IMR-90 (cell line): ENCODE measurements around the gene EPO. TPM values are rescaled to one million over a fixed set of nuclear protein-coding genes. Genes with fewer than 3 reads are reported as not detected.
A peak's percentile ranks its signal among the peaks of the same experiment; 100 is the strongest.

Experiments used
- ATAC-seq: fragments of 200-7000 bp; cut with Tn5 transposase; 2 replicates; pipeline ENCODE4 v1.9.1; 2020; ENCODE audit warnings: low read depth, mild to moderate bottlenecking, moderate library complexity
- BruUV-seq: library from RNA; stranded (reverse); fragments of 400-500 nt; replicated peaks from 2 replicates; lab custom pipeline; 2021; lab: Mats Ljungman, UMichigan
- CTCF ChIA-PET: fragments of 300-600 bp; formaldehyde crosslinking; extraction: SDS; loops from one replicate; lab custom pipeline; 2021; ENCODE audit warnings: antibody characterized with exemption; lab: Yijun Ruan, JAX
- POLR2A ChIA-PET: fragments of 300-600 bp; sonication (Branson Sonifier 250); formaldehyde crosslinking; loops from one replicate; lab custom pipeline; 2022; ENCODE audit warnings: antibody characterized with exemption; ENCODE audit not compliant: unreplicated experiment; lab: Charles Lee
- DNase-seq: peaks from one replicate; pipeline ENCODE4 v3.0.0; 2013
- H2AFZ ChIP-seq: replicated peaks from 2 replicates; pipeline ENCODE3; 2013; ENCODE audit warnings: low read length, mild to moderate bottlenecking; ENCODE audit not compliant: poor library complexity
- H2AK5ac ChIP-seq: 2 replicates; pipeline ENCODE4 v1.6.1; 2013; ENCODE audit warnings: low read depth, low read length, inconsistent platforms
- H2AK9ac ChIP-seq: replicated peaks from 2 replicates; pipeline ENCODE3; 2013; ENCODE audit warnings: mild to moderate bottlenecking, low read depth, low read length, moderate library complexity; ENCODE audit not compliant: poor library complexity
- H2BK120ac ChIP-seq: 2 replicates; pipeline ENCODE4 v1.6.1; 2013; ENCODE audit warnings: low read depth, low read length, inconsistent platforms
- H2BK15ac ChIP-seq: 3 replicates; pipeline ENCODE4 v1.6.1; 2013; ENCODE audit warnings: low read depth, low read length, inconsistent platforms
- H2BK20ac ChIP-seq: 2 replicates; pipeline ENCODE4 v1.6.1; 2013; ENCODE audit warnings: low read depth, mild to moderate bottlenecking, inconsistent platforms, low read length, moderate library complexity
- H2BK5ac ChIP-seq: 2 replicates; pipeline ENCODE4 v1.6.1; 2013; ENCODE audit warnings: mild to moderate bottlenecking, low read depth, low read length, inconsistent platforms; ENCODE audit not compliant: poor library complexity, severe bottlenecking
- H3K14ac ChIP-seq: replicated peaks from 2 replicates; pipeline ENCODE4 v1.6.1; 2013; ENCODE audit warnings: low read depth, low read length, inconsistent platforms
- H3K18ac ChIP-seq: 2 replicates; pipeline ENCODE4 v1.6.1; 2013; ENCODE audit warnings: low read depth, low read length, control low read depth
- H3K23ac ChIP-seq: 2 replicates; pipeline ENCODE4 v1.6.1; 2013; ENCODE audit warnings: low read depth, low read length, inconsistent platforms
- H3K27ac ChIP-seq: 2 replicates; pipeline ENCODE4 v1.5.1; 2013; ENCODE audit warnings: mild to moderate bottlenecking, control low read depth, low read length; ENCODE audit not compliant: insufficient read depth
- H3K27me3 ChIP-seq: 2 replicates; pipeline ENCODE4 v1.6.1; 2013; ENCODE audit warnings: low read length; ENCODE audit not compliant: control insufficient read depth, insufficient read depth
- H3K36me3 ChIP-seq: 2 replicates; pipeline ENCODE4 v1.6.1; 2013; ENCODE audit warnings: low read length, mixed read lengths; ENCODE audit not compliant: control insufficient read depth, insufficient read depth
- H3K4ac ChIP-seq: 2 replicates; pipeline ENCODE4 v1.6.1; 2013; ENCODE audit warnings: low read depth, low read length, inconsistent platforms
- H3K4me1 ChIP-seq: 2 replicates; pipeline ENCODE4 v1.6.1; 2013; ENCODE audit warnings: low read length, mixed read lengths; ENCODE audit not compliant: control insufficient read depth, insufficient read depth
- H3K4me2 ChIP-seq: 2 replicates; pipeline ENCODE4 v1.6.1; 2013; ENCODE audit warnings: low read depth, mild to moderate bottlenecking, control low read depth, low read length, moderate library complexity
- H3K4me3 ChIP-seq: 2 replicates; pipeline ENCODE4 v1.5.1; 2013; ENCODE audit warnings: low read depth, mild to moderate bottlenecking, control low read depth, low read length, moderate library complexity; ENCODE audit not compliant: insufficient read depth
- H3K56ac ChIP-seq: 2 replicates; pipeline ENCODE4 v1.6.1; 2013; ENCODE audit warnings: low read length, inconsistent platforms; ENCODE audit not compliant: insufficient read depth; ENCODE audit errors: extremely low read depth
- H3K79me1 ChIP-seq, 2 experiments: 2 replicates each; pipeline ENCODE4 v1.6.1; 2013; ENCODE audit warnings: low read length in 2 of 2, inconsistent platforms in 1 of 2, low read depth in 1 of 2
- H3K9ac ChIP-seq: 2 replicates; pipeline ENCODE4 v1.6.1; 2013; ENCODE audit warnings: low read depth, low read length, control low read depth
- H3K9me1 ChIP-seq: 2 replicates; pipeline ENCODE4 v1.6.1; 2013; ENCODE audit warnings: low read length, inconsistent platforms; ENCODE audit not compliant: insufficient read depth
- H3K9me3 ChIP-seq: 2 replicates; pipeline ENCODE4 v1.6.1; 2013; ENCODE audit warnings: low read length; ENCODE audit not compliant: control insufficient read depth, insufficient read depth
- H4K20me1 ChIP-seq: 2 replicates; pipeline ENCODE4 v1.6.1; 2013; ENCODE audit warnings: low read length, inconsistent platforms; ENCODE audit not compliant: insufficient read depth
- H4K5ac ChIP-seq: 2 replicates; pipeline ENCODE4 v1.6.1; 2013; ENCODE audit warnings: mild to moderate bottlenecking, low read depth, low read length, control low read depth
- H4K8ac ChIP-seq, 2 experiments: 2 replicates each; pipeline ENCODE4 v1.6.1; 2013; ENCODE audit warnings: low read depth in 2 of 2, low read length in 2 of 2, control low read depth in 1 of 2, inconsistent platforms in 1 of 2
- H4K91ac ChIP-seq: 2 replicates; pipeline ENCODE4 v1.6.1; 2013; ENCODE audit warnings: low read depth, low read length, inconsistent platforms; ENCODE audit not compliant: insufficient read depth
- BHLHE40 ChIP-seq: fragments of 150-350 bp; IDR thresholded peaks from 2 replicates; pipeline ENCODE4 v1.6.1; 2016; ENCODE audit warnings: mild to moderate bottlenecking, low read depth, low read length
- CEBPB ChIP-seq: IDR thresholded peaks from 2 replicates; pipeline ENCODE4 v1.6.1; 2012; ENCODE audit warnings: low read depth, low read length, improper control_type of control experiment
- FOS ChIP-seq: fragments of 150-350 bp; IDR thresholded peaks from 2 replicates; pipeline ENCODE4 v1.6.1; 2016; ENCODE audit warnings: low read depth, low read length
- MXI1 ChIP-seq: IDR thresholded peaks from 2 replicates; pipeline ENCODE4 v1.6.1; 2012; ENCODE audit warnings: low read depth, mild to moderate bottlenecking, low read length, moderate library complexity, borderline replicate concordance
- NFE2L2 ChIP-seq: fragments of 150-350 bp; IDR thresholded peaks from 2 replicates; pipeline ENCODE4 v1.6.1; 2016; ENCODE audit warnings: low read depth, mild to moderate bottlenecking, low read length
- WGBS, 2 experiments: methylation state at CpG; one replicate each; pipeline versions ENCODE4 v1.1.5 to v1.1.7; 2013; ENCODE audit warnings: missing lambda C conversion rate in 2 of 2; ENCODE audit not compliant: insufficient read length in 1 of 2; ENCODE audit errors: extremely low coverage in 2 of 2; 5-methylcytosine and 5-hydroxymethylcytosine counted together
- dilution Hi-C: fragments of 300-500 bp; cut with HindIII; formaldehyde crosslinking; loops from one replicate; pipeline ENCODE4 v1.14.3; 2018; ENCODE audit warnings: low sequenced_read_pairs; ENCODE audit not compliant: unreplicated experiment
- in situ Hi-C: fragments of 300-500 bp; cut with MboI; formaldehyde crosslinking; loops from 3 replicates; pipeline ENCODE4 v1.14.3; 2019; ENCODE audit warnings: low sequenced_read_pairs, inconsistent platforms, mixed read lengths
- intact Hi-C: fragments of 100-400 bp; cut with micrococcal nuclease; formaldehyde crosslinking; loops from 2 replicates; pipeline ENCODE4 v1.10.0; 2022
- polyA plus RNA-seq, 3 experiments: library from polyadenylated mRNA; depleted of rRNA; stranded (reverse); fragments of >200 nt; gene quantifications; 2 replicates each; pipeline ENCODE4 v1.2.3, GENCODE V29; 2012; ENCODE audit warnings: low replicate concordance in 1 of 3
- total RNA-seq: library from RNA; depleted of rRNA; stranded (reverse); fragments of >200 nt; gene quantifications from 2 replicates; pipeline ENCODE4 v1.2.3, GENCODE V29; 2012
- TF ChIP-seq, protein P1 (sequence below): fragments of 150-350 bp; IDR thresholded peaks from 2 replicates; pipeline ENCODE4 v1.6.1; 2016; ENCODE audit warnings: low read depth, mild to moderate bottlenecking, low read length, moderate library complexity, borderline replicate concordance
- TF ChIP-seq, protein P2 (sequence below): fragments of 150-350 bp; IDR thresholded peaks from 2 replicates; pipeline ENCODE4 v1.6.1; 2017; ENCODE audit warnings: mild to moderate bottlenecking, antibody characterized with exemption, low read length, low read depth

EPO gene
- total and polyA plus RNA-seq, 2 of the 4 experiments (the other 2 are of a cell fraction), result not detected

DNA sequence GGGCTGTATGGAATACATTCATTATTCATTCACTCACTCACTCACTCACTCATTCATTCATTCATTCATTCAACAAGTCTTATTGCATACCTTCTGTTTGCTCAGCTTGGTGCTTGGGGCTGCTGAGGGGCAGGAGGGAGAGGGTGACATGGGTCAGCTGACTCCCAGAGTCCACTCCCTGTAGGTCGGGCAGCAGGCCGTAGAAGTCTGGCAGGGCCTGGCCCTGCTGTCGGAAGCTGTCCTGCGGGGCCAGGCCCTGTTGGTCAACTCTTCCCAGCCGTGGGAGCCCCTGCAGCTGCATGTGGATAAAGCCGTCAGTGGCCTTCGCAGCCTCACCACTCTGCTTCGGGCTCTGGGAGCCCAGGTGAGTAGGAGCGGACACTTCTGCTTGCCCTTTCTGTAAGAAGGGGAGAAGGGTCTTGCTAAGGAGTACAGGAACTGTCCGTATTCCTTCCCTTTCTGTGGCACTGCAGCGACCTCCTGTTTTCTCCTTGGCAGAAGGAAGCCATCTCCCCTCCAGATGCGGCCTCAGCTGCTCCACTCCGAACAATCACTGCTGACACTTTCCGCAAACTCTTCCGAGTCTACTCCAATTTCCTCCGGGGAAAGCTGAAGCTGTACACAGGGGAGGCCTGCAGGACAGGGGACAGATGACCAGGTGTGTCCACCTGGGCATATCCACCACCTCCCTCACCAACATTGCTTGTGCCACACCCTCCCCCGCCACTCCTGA is 2.4 kb downstream of the EPO start:
- Histone ChIP-seq H3K4me3 (no peak overlapping the region), H4K91ac (no peak overlapping the region), H3K79me1 (no peaks in the 10 kb centered on the region), H2BK120ac (no peak overlapping the region), H4K20me1 (peaks cover 3% of the 10 kb centered on the region; the same call in 1 of the 2 replicates), H3K9ac (no peak overlapping the region), H2BK15ac (no peak overlapping the region), H3K27ac (no peak overlapping the region), H3K23ac (no peak overlapping the region), H2BK20ac (no peak overlapping the region), H2AFZ (peak overlapping the region; percentile 33), H2BK5ac (no peak overlapping the region), H3K14ac (no peak overlapping the region), H2AK9ac (no peak overlapping the region), H3K9me1 (no peaks in the 10 kb centered on the region), H3K36me3 (no peaks in the 10 kb centered on the region), H3K27me3 (peaks cover 48% of the 10 kb centered on the region), H2AK5ac (no peak overlapping the region), H4K5ac (no peak overlapping the region), H3K56ac (no peak overlapping the region), H3K4me2 (no peak overlapping the region), H3K18ac (no peak overlapping the region), H3K9me3 (peaks cover 8% of the 10 kb centered on the region), H3K4ac (no peak overlapping the region), H4K8ac (no peak overlapping the region), H3K4me1 (peaks cover 9% of the 10 kb centered on the region)
- TF ChIP-seq FOS (no peak), CEBPB (no peak), MXI1 (no peak), NFE2L2 (no peak), BHLHE40 (no peak)
- TF ChIP-seq, protein P1, sequence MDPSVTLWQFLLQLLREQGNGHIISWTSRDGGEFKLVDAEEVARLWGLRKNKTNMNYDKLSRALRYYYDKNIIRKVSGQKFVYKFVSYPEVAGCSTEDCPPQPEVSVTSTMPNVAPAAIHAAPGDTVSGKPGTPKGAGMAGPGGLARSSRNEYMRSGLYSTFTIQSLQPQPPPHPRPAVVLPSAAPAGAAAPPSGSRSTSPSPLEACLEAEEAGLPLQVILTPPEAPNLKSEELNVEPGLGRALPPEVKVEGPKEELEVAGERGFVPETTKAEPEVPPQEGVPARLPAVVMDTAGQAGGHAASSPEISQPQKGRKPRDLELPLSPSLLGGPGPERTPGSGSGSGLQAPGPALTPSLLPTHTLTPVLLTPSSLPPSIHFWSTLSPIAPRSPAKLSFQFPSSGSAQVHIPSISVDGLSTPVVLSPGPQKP, result no peak
- TF ChIP-seq, protein P2, sequence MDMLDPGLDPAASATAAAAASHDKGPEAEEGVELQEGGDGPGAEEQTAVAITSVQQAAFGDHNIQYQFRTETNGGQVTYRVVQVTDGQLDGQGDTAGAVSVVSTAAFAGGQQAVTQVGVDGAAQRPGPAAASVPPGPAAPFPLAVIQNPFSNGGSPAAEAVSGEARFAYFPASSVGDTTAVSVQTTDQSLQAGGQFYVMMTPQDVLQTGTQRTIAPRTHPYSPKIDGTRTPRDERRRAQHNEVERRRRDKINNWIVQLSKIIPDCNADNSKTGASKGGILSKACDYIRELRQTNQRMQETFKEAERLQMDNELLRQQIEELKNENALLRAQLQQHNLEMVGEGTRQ, result no peak
- intact Hi-C loops (no loop called here), dilution Hi-C loops (no loop called here), in situ Hi-C loops (loop anchor here (25.0 kb wide), 1 partner anchor 340 kb away; no protein-coding TSS in a partner anchor)
- no peak for DNase-seq
- BruUV-seq, result no TSS peak
- ChIA-PET CTCF (interaction anchor here (0.6 to 1.8 kb wide), 2 partner anchors 34 to 129 kb away, joined by 3 to 7 read pairs; partner anchors contain the start of gene SLC12A9), POLR2A (no interaction called here)
- WGBS, 2 experiments, result 80% methylated on average over 3 of the region's 17 CpGs; no CpG with 5 or more reads in 1 of the 2 experiments
- no peak for ATAC-seq
